HCT116 (cell line): ENCODE measurements around the gene SCAF4. TPM values are rescaled to one million over a fixed set of nuclear protein-coding genes. Genes with fewer than 3 reads are reported as not detected.

Experiments used
- ATAC-seq: fragments of 200-7000 bp; cut with Tn5 transposase; 2 replicates; pipeline ENCODE4 v1.9.1; 2020; ENCODE audit warnings: mild to moderate bottlenecking, moderate library complexity
- BruUV-seq: library from RNA; stranded (reverse); fragments of 400-500 nt; replicated peaks from 2 replicates; lab custom pipeline; 2021; lab: Mats Ljungman, UMichigan
- CTCF ChIA-PET: fragments of 300-600 bp; sonication (Branson Sonifier 250); formaldehyde crosslinking; loops from one replicate; lab custom pipeline; 2021; ENCODE audit warnings: antibody characterized with exemption; lab: Charles Lee
- POLR2A ChIA-PET: fragments of 300-600, 350-600 bp; sonication (Branson Sonifier 250); formaldehyde crosslinking; loops from one replicate; lab custom pipeline; 2021; ENCODE audit warnings: antibody characterized with exemption; lab: Charles Lee
- RAD21 ChIA-PET, 2 experiments: fragments of 300-600 bp; sonication (Branson Sonifier 250); formaldehyde crosslinking; loops; one replicate each; lab custom pipeline; 2023; ENCODE audit warnings: low total read pairs in 2 of 2; ENCODE audit not compliant: uncharacterized antibody in 2 of 2, unreplicated experiment in 2 of 2, low non-redundant PET in 1 of 2; lab: Charles Lee
- DNase-seq: peaks from one replicate; pipeline ENCODE4 v3.0.0-alpha.2; 2010; ENCODE audit warnings: low read depth, low spot score
- H2AFZ ChIP-seq: fragments of 200-600 bp; shearing (Covaris generic), sonication (generic); 2 replicates; pipeline ENCODE4 v1.6.1; 2017; ENCODE audit warnings: low read depth, mixed run types, mixed read lengths, antibody characterized with exemption, low read length; ENCODE audit not compliant: poor library complexity, severe bottlenecking
- H3K27ac ChIP-seq: 2 replicates; pipeline ENCODE4 v1.5.1; 2012; ENCODE audit warnings: low read depth, low read length
- H3K27me3 ChIP-seq: fragments of 200-600 bp; sonication (generic); 2 replicates; pipeline ENCODE4 v1.6.1; 2016; ENCODE audit warnings: mixed run types, low read length, mixed read lengths; ENCODE audit not compliant: insufficient read depth
- H3K36me3 ChIP-seq, 2 experiments: fragments of 200-500 bp in 1 of 2; fragments of 200-600 bp in 1 of 2; sonication (Bioruptor generic) in 1 of 2; sonication (generic) in 1 of 2; 2 replicates each; pipeline versions ENCODE4 v1.5.1 to v1.6.1; 2014 to 2016; ENCODE audit warnings: low read length in 2 of 2, inconsistent platforms in 1 of 2, mixed read lengths in 1 of 2, mixed run types in 1 of 2; ENCODE audit not compliant: insufficient read depth in 2 of 2, control insufficient read depth in 1 of 2
- H3K4me1 ChIP-seq, 2 experiments: fragments of 200-600 bp in 1 of 2; sonication (generic) in 1 of 2; 2 replicates each; pipeline versions ENCODE4 v1.5.1 to v1.6.1; 2012 to 2017; ENCODE audit warnings: low read length in 2 of 2, inconsistent platforms in 1 of 2, mild to moderate bottlenecking in 1 of 2, mixed read lengths in 1 of 2, mixed run types in 1 of 2, moderate library complexity in 1 of 2; ENCODE audit not compliant: insufficient read depth in 2 of 2, control insufficient read depth in 1 of 2
- H3K4me2 ChIP-seq: fragments of 200-600 bp; sonication (generic); 2 replicates; pipeline ENCODE4 v1.6.1; 2017; ENCODE audit warnings: mixed run types, low read length, mixed read lengths
- H3K4me3 ChIP-seq, 2 experiments: fragments of 200-600 bp in 1 of 2; sonication (generic) in 1 of 2; replicated peaks in 1 of 2; 2 replicates each; pipeline ENCODE4 v1.5.1; 2011 to 2016; ENCODE audit warnings: low read length in 2 of 2, control low read depth in 1 of 2, low read depth in 1 of 2, mild to moderate bottlenecking in 1 of 2, mixed read lengths in 1 of 2, mixed run types in 1 of 2
- H3K79me2 ChIP-seq: fragments of 200-600 bp; sonication (generic); 2 replicates; pipeline ENCODE4 v1.6.1; 2017; ENCODE audit warnings: mild to moderate bottlenecking, mixed run types, low read length, moderate library complexity, mixed read lengths; ENCODE audit not compliant: insufficient read depth
- H3K9ac ChIP-seq: fragments of 200-600 bp; sonication (generic); 2 replicates; pipeline ENCODE4 v1.6.1; 2016; ENCODE audit warnings: low read length, mixed read lengths
- H3K9me2 ChIP-seq: fragments of 200-600 bp; sonication (generic), shearing (Covaris generic); 2 replicates; pipeline ENCODE4 v1.6.1; 2017; ENCODE audit warnings: mixed run types, mild to moderate bottlenecking, moderate library complexity; ENCODE audit not compliant: insufficient read depth
- H3K9me3 ChIP-seq, 2 experiments: fragments of 200-500 bp in 1 of 2; fragments of 200-600 bp in 1 of 2; sonication (Bioruptor generic) in 1 of 2; sonication (generic) in 1 of 2; 2 replicates each; pipeline ENCODE4 v1.6.1; 2014 to 2017; ENCODE audit warnings: low read length in 2 of 2, mixed read lengths in 2 of 2, inconsistent platforms in 1 of 2, low read depth in 1 of 2, mild to moderate bottlenecking in 1 of 2, mixed run types in 1 of 2, moderate library complexity in 1 of 2; ENCODE audit not compliant: control insufficient read depth in 1 of 2, insufficient read depth in 1 of 2
- H4K20me1 ChIP-seq: fragments of 200-600 bp; sonication (generic), shearing (Covaris generic); 2 replicates; pipeline ENCODE4 v1.6.1; 2017; ENCODE audit warnings: mixed run types, mild to moderate bottlenecking, moderate library complexity; ENCODE audit not compliant: insufficient read depth
- CBX3 ChIP-seq: IDR thresholded peaks from 2 replicates; pipeline ENCODE4 v1.6.1; 2012; ENCODE audit warnings: low read depth
- CEBPB ChIP-seq: IDR thresholded peaks from 2 replicates; pipeline ENCODE4 v1.6.1; 2012; ENCODE audit warnings: low read depth
- CTCF ChIP-seq, 3 experiments: fragments of 200-600 bp in 1 of 3; sonication (generic) in 1 of 3; IDR thresholded peaks in 2 of 3; conservative IDR thresholded peaks in 1 of 3; 2 replicates each; pipeline ENCODE4 v1.5.1; 2012 to 2017; ENCODE audit warnings: low read depth in 2 of 3, low read length in 2 of 3, antibody characterized with exemption in 1 of 3, borderline replicate concordance in 1 of 3, control low read depth in 1 of 3, mild to moderate bottlenecking in 1 of 3, mixed read lengths in 1 of 3, mixed run types in 1 of 3, moderate library complexity in 1 of 3; ENCODE audit not compliant: insufficient read depth in 1 of 3
- ELF1 ChIP-seq: IDR thresholded peaks from 2 replicates; pipeline ENCODE4 v1.6.1; 2012; ENCODE audit warnings: low read depth, borderline replicate concordance
- MAX ChIP-seq: IDR thresholded peaks from 2 replicates; pipeline ENCODE4 v1.6.1; 2012
- POLR2AphosphoS5 ChIP-seq: IDR thresholded peaks from 2 replicates; pipeline ENCODE4 v1.6.1; 2011; ENCODE audit warnings: mild to moderate bottlenecking, low read depth, low read length, moderate library complexity
- RAD21 ChIP-seq: IDR thresholded peaks from 2 replicates; pipeline ENCODE4 v1.6.1; 2012; ENCODE audit warnings: low read depth, mild to moderate bottlenecking
- SP1 ChIP-seq: IDR thresholded peaks from 2 replicates; pipeline ENCODE4 v1.6.1; 2012; ENCODE audit warnings: low read depth
- SRF ChIP-seq: IDR thresholded peaks from 2 replicates; pipeline ENCODE4 v1.6.1; 2012; ENCODE audit warnings: low read depth
- YY1 ChIP-seq: IDR thresholded peaks from 2 replicates; pipeline ENCODE4 v1.6.1; 2011; ENCODE audit warnings: low read length, low read depth, moderate library complexity, mild to moderate bottlenecking; ENCODE audit not compliant: insufficient replicate concordance; ENCODE audit errors: extremely low read depth
- ZBTB33 ChIP-seq: IDR thresholded peaks from 2 replicates; pipeline ENCODE4 v1.6.1; 2011; ENCODE audit warnings: mild to moderate bottlenecking, low read length, moderate library complexity; ENCODE audit not compliant: insufficient replicate concordance; ENCODE audit errors: extremely low read depth
- ZNF274 ChIP-seq: fragments of 200-500 bp; sonication (Bioruptor generic); IDR thresholded peaks from 2 replicates; pipeline ENCODE4 v1.6.1; 2014; ENCODE audit warnings: mild to moderate bottlenecking, low read depth, low read length, inconsistent platforms
- intact Hi-C: fragments of 100-400 bp; cut with micrococcal nuclease; formaldehyde crosslinking; loops from 2 replicates; pipeline ENCODE4 v1.10.0; 2022
- total RNA-seq: library from RNA; stranded (reverse); gene quantifications from one replicate; pipeline ENCODE4 v1.2.1, GENCODE V29; 2021; ENCODE audit not compliant: unreplicated experiment

The SCAF4 gene
- total RNA-seq, 1 experiment from 2014 or later, result 31.1 TPM

- Histone ChIP-seq H3K79me2 (peaks cover 100% of the 10 kb centered on the region), H4K20me1 (peaks cover 25% of the 10 kb centered on the region; the same call in 1 of the 2 replicates), H3K4me3 (no peak overlapping the region), H3K36me3 (no peaks in the 10 kb centered on the region), H3K9ac (no peak overlapping the region), H3K4me1 (peaks cover 4 to 12% of the 10 kb centered on the region in 2 experiments; a peak in 2 of 4 replicates), H3K9me2 (no peaks in the 10 kb centered on the region), H3K4me2 (no peak overlapping the region), H3K9me3 (no peaks in the 10 kb centered on the region), H2AFZ (no peak overlapping the region), H3K27ac (no peak overlapping the region), H3K27me3 (no peaks in the 10 kb centered on the region)
- ATAC-seq (no peak), DNase-seq (no peak)
- ChIA-PET POLR2A (no interaction called here), RAD21 (no interaction called here), CTCF (no interaction called here)
- TF ChIP-seq ZNF274, result no peak
- TF ChIP-seq YY1, result no peak
- no peak for TF ChIP-seq RAD21
- no peak for TF ChIP-seq SP1
- TF ChIP-seq ZBTB33, result no peak
- no peak for TF ChIP-seq ELF1
- TF ChIP-seq POLR2AphosphoS5, result no peak
- no peak for TF ChIP-seq CTCF (IDR thresholded peaks at IDR 0.05 in 2 of 3, conservative IDR thresholded peaks at IDR 0.05 in 1 of 3; ENCODE audit: borderline replicate concordance in 1 of 3, insufficient read depth in 1 of 3, low read depth in 2 of 3, low read length in 2 of 3)
- TF ChIP-seq CBX3, result no peak
- no peak for TF ChIP-seq CEBPB
- no peak for TF ChIP-seq MAX
- TF ChIP-seq SRF, result no peak
- BruUV-seq, result no TSS peak
- intact Hi-C loops, result no loop called here
Observed at GRCh38 chr21:31710586-31710985, 21.3 kb downstream of the SCAF4 start.
